GM12801 (cell line): ENCODE results near the gene DNAH8.

Experiments used
- TF ChIP-seq, protein P1 (sequence below): IDR thresholded peaks from one replicate; pipeline ENCODE4 v1.5.1; 2011; ENCODE audit warnings: control low read depth; ENCODE audit not compliant: insufficient read length; ENCODE audit errors: extremely low read depth

The DNAH8 gene

DNA sequence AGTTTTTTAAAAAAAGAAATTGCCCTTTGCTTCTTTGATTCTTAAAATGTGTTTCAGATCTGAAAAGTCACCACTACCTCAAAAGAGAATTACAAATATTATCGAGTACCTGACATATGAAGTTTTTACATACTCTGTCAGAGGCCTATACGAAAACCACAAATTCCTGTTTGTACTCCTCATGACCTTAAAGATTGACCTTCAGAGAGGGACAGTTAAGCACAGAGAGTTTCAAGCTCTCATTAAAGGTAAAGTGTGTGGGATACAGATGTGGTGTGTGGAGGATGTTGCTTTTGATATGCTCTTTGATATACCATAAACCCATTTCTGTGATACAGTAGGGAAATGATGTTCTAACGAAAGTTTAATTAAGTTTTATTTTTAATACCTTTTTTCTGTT, 223.6 kb downstream of the DNAH8 start:
- TF ChIP-seq, protein P1, sequence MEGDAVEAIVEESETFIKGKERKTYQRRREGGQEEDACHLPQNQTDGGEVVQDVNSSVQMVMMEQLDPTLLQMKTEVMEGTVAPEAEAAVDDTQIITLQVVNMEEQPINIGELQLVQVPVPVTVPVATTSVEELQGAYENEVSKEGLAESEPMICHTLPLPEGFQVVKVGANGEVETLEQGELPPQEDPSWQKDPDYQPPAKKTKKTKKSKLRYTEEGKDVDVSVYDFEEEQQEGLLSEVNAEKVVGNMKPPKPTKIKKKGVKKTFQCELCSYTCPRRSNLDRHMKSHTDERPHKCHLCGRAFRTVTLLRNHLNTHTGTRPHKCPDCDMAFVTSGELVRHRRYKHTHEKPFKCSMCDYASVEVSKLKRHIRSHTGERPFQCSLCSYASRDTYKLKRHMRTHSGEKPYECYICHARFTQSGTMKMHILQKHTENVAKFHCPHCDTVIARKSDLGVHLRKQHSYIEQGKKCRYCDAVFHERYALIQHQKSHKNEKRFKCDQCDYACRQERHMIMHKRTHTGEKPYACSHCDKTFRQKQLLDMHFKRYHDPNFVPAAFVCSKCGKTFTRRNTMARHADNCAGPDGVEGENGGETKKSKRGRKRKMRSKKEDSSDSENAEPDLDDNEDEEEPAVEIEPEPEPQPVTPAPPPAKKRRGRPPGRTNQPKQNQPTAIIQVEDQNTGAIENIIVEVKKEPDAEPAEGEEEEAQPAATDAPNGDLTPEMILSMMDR, result no peak

DNA sequence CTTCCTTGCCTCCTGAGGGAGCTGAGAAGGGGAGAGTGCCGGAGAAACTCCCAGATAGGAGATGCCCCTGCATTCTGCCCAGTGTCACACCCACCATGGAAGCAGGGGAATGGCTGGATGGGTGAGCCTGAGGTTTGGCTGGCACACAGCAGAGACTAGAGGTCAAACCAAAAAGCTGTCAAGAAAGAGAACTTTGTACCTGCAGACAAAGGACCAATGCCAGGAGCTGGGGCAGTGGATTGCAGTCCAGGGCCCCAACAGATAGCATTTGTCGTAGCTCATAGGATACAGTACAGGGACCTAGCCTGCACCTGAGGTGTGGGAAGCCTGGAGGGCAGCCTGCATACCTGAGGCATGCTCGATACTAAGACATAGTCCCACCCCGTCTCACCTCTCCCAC, 227.3 kb downstream of the DNAH8 start:
- TF ChIP-seq, protein P1, result no peak

DNA sequence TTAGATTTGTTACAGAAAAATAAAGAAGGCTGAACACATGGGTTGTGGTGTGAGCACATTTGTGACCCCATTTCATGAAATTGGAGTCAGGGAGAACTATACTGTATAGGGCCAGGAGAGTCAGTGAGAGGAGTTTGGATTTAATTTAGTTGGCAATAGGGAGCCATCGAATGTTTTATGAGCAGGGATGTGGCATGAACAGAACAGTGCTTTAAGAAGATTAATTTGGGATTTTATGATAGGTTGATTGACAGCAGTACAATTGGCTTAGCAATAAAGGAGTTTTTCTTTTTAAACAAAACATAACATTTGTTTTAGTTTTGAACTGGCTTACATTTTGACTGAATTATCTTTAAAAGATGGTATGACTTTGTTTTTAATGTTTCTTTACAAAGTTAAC, 227.9 kb downstream of the DNAH8 start:
- TF ChIP-seq, protein P1, result no peak

DNA sequence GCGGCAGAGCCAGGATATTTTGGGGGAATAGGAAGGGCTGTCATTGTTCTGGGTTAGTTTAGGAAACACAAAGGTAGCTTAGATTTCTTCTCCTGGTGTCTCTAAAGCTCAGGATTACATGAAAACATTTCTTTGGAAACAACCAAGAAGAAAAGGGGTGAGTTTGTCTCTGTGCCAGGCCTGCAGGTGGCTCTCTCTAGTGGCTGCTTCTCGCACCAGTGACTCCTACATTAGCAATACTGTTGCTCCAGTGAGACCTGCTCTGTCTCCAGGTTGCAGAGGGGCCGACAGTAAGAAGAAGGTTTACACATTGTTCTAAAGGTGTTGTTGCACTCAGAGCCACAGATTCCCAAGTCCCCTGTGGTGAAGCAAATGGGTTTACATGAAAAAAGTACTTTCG, 228.9 kb downstream of the DNAH8 start:
- TF ChIP-seq, protein P1, result no peak

DNA sequence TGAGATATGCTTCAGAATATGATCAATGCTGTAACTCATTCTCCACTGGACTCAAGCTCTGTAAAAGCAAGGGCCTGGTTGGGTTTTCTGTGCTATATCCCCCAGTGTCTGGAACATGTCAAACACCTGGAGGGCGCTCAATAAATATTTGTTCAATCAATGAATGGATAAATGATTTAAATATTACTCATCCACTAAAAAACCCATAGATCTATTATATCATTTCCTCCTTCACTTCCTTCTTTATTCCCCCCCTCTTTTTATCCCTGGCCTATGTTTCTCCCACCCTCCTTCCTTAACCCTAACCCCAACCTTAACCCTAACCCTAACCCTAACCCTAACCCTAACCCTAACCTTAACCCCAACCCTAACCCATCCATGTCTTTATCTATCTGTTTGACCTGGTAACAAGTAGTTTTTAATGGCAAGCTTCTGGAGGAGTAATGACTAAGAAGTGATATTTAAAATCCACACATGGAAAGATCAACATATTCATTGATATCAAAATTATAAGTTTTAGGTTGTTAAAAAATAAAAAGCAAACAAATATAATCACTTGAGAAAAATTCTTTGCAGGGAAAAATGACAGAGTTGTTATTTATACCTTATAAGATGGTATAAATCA, 229.7 kb downstream of the DNAH8 start:
- TF ChIP-seq, protein P1, result no peak

DNA sequence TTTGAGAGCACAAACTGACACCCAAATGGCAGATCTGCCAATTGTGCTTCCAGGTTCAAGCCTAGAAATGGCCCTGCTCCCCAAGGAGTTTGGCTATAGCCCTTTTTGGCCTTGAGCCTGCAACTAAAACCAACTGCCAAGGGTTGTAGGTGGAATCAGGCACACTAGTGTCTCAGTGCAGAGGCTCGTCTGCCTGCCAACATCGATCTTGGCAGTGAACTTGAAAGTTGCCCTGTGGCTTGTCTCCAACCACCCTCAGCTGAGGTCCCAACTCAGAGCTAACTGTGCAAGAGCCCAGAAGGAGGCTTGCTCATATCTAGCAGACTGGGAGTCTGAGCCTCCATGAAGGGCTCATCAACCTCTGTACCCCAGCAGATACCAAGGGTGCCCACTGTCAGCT, 240.8 kb downstream of the DNAH8 start:
- TF ChIP-seq, protein P1, result no peak

DNA sequence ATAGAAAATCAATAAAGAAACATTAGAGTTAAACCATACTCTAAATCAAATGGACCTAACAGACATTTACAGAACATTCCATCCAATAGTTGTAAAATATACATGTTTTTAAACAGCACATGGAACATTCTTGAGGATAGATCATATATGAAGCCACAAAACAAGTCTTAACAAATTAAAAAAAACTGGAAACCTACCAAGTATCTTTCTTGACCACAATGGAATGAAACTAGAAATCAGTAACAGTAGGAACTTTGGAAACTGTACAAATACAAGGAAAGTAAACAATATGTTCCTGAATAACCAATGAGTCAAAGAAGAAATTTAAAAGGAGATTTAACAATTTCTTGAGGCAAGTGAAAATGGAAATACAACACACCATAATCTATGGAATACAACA, 242.3 kb downstream of the DNAH8 start:
- TF ChIP-seq, protein P1, result no peak
